ENCODE results near the gene RPL13.

GRCh38 chr16:89540557-89540956, 19.9 kb upstream of the RPL13 start:
- TF ChIP-seq ZNF546 (CRISPR knock-in tag; conservative IDR thresholded peaks at IDR 0.05) (no peak), AFF4 (CRISPR knock-in tag; IDR thresholded peaks at IDR 0.05) (no peak), CHD4 (IDR thresholded peaks at IDR 0.05; ENCODE audit: borderline replicate concordance, low read length) (no peak), TIGD3 (CRISPR knock-in tag; IDR thresholded peaks at IDR 0.05; ENCODE audit: borderline replicate concordance) (no peak)
